DND-41 (cell line): ENCODE data around the gene EPS8L3.

Experiments
- EZH2 ChIP-seq: IDR thresholded peaks from 3 replicates; pipeline ENCODE4 v1.6.1; 2012; ENCODE audit warnings: borderline replicate concordance, low read depth, mild to moderate bottlenecking, moderate library complexity, low read length, inconsistent platforms; ENCODE audit not compliant: severe bottlenecking
- TF ChIP-seq, protein P1 (sequence below): IDR thresholded peaks from 2 replicates; pipeline ENCODE4 v1.5.1; 2012; ENCODE audit warnings: borderline replicate concordance, low read length, moderate library complexity, mild to moderate bottlenecking; ENCODE audit not compliant: poor library complexity, severe bottlenecking; ENCODE audit errors: extremely low read depth

DNA sequence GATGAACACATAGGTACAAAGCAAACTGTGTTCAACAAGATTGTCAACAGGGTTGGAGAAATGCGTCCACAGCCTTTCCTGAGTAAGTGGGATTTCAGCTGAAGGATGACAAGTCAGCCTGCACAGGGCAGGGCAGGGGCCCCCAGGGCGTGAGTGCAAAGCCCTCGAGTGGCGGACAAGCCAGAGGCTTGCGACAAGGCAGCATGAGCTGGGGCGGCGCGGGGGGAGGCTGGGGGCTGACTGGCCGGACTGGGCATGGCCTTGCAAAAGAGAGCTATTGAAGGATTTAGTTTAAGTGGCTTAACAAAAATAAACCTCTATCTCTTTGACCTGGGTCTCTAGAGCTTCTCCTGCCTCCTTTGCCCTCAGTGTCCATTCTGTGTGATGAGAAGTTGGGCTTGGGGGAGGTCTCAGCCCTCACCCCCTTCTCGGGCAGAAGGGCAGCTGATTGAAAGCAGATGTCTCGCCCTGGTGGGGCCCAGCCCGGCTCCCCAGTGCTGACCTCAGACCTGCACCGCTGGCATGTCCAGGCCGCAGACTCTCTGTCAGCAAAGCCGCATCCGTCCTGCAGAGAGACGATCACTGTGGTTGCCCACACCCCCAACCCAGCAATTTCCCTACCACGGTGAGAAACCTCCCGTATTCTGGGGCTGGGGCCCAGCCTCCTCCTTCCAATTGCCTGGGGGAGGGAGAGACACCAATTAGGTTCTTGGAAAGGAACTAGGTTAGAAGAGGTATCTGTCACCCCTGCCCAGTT lies 24.3 kb upstream of the EPS8L3 start:
- TF ChIP-seq, protein P1, sequence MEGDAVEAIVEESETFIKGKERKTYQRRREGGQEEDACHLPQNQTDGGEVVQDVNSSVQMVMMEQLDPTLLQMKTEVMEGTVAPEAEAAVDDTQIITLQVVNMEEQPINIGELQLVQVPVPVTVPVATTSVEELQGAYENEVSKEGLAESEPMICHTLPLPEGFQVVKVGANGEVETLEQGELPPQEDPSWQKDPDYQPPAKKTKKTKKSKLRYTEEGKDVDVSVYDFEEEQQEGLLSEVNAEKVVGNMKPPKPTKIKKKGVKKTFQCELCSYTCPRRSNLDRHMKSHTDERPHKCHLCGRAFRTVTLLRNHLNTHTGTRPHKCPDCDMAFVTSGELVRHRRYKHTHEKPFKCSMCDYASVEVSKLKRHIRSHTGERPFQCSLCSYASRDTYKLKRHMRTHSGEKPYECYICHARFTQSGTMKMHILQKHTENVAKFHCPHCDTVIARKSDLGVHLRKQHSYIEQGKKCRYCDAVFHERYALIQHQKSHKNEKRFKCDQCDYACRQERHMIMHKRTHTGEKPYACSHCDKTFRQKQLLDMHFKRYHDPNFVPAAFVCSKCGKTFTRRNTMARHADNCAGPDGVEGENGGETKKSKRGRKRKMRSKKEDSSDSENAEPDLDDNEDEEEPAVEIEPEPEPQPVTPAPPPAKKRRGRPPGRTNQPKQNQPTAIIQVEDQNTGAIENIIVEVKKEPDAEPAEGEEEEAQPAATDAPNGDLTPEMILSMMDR = no peak
- no peak for TF ChIP-seq EZH2
